Vagina (tissue), 2 donors: ENCODE results near the gene USP6NL. TPM values are rescaled to one million over a fixed set of nuclear protein-coding genes. Genes with fewer than 3 reads are reported as not detected.

Source experiments
- DNase-seq, 2 donors: peaks; one replicate each; pipeline ENCODE4 v3.0.0-alpha.2; 2017; ENCODE audit errors: extremely low spot score in 2 of 2
- H3K27ac ChIP-seq: fragments of 200-600 bp; sonication (generic); one replicate; pipeline ENCODE4 v1.5.1; 2019
- H3K27me3 ChIP-seq: fragments of 200-600 bp; sonication (generic); one replicate; pipeline ENCODE4 v1.5.1; 2019
- H3K36me3 ChIP-seq, 2 donors: fragments of 200-600 bp; sonication (generic); one replicate each; pipeline ENCODE4 v1.5.1; 2017 to 2019
- H3K4me1 ChIP-seq: fragments of 200-600 bp; sonication (generic); one replicate; pipeline ENCODE4 v1.5.1; 2019
- H3K4me3 ChIP-seq, 2 donors: fragments of 200-600 bp; sonication (generic); 1 replicate in 1 of 2; 2 replicates in 1 of 2; pipeline ENCODE4 v1.5.1; 2016 to 2019
- H3K9me3 ChIP-seq: fragments of 200-600 bp; sonication (generic); one replicate; pipeline ENCODE4 v1.5.1; 2019
- POLR2A ChIP-seq, 2 donors: fragments of 450-650 bp; IDR thresholded peaks; one replicate each; pipeline ENCODE4 v1.6.1; 2017; ENCODE audit warnings: antibody characterized with exemption in 2 of 2, mild to moderate bottlenecking in 2 of 2, moderate library complexity in 2 of 2
- POLR2AphosphoS5 ChIP-seq, 2 donors: sonication (generic); formaldehyde crosslinking; IDR thresholded peaks; one replicate each; pipeline ENCODE4 v1.9.0; 2017; ENCODE audit warnings: antibody characterized with exemption in 2 of 2, mild to moderate bottlenecking in 2 of 2, low read depth in 1 of 2; ENCODE audit not compliant: insufficient read depth in 1 of 2
- intact Hi-C: fragments of 100-400 bp; cut with DNase I; formaldehyde crosslinking; loops from one replicate; pipeline ENCODE4 v1.15.1; 2023
- total RNA-seq: library from RNA; depleted of rRNA; stranded (reverse); fragments of >200 nt; gene quantifications from one replicate; pipeline ENCODE4 v1.2.3, GENCODE V29; 2016
- TF ChIP-seq, protein P1 (sequence below), 3 experiments: fragments of 450-650 bp in 2 of 3; fragments of 200-600 bp in 1 of 3; sonication (generic) in 1 of 3; IDR thresholded peaks; one replicate each; pipeline ENCODE4 v1.5.1; 2017 to 2019; ENCODE audit warnings: antibody characterized with exemption in 3 of 3, mild to moderate bottlenecking in 2 of 3, moderate library complexity in 2 of 3

The USP6NL gene
- total RNA-seq, 1 donor from 2014 or later: 23.3 TPM

DNA sequence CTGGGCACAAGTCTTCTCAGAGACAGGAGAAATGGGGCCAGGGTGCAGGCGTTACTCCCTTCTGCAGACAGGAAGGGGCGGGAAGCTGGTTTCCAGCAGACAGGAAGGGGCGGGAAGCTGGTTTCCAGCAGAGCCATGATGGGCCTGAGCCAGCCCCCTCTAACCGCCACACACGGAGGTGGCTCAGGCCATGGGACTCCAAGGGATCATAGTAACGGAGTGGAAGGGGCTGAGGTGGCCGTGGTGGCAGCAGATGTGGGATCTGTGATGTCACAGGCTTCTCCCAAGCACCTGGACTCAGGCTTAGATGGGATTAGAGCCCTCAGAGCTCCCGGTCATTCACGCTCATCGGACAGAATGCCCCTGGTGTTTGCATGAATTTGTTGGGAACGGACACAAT lies 177.8 kb downstream of the USP6NL start:
- Histone ChIP-seq H3K9me3 (no peaks in the 10 kb centered on the region), H3K36me3 (no peaks in the 10 kb centered on the region), H3K4me1 (peaks cover 5% of the 10 kb centered on the region), H3K27me3 (no peaks in the 10 kb centered on the region), H3K4me3 (no peak overlapping the region), H3K27ac (no peak overlapping the region)
- TF ChIP-seq POLR2A (IDR thresholded peaks at IDR 0.05) (no peak), POLR2AphosphoS5 (IDR thresholded peaks at IDR 0.05; ENCODE audit: insufficient read depth in 1 of 2, low read depth in 1 of 2) (no peak)
- TF ChIP-seq, protein P1, sequence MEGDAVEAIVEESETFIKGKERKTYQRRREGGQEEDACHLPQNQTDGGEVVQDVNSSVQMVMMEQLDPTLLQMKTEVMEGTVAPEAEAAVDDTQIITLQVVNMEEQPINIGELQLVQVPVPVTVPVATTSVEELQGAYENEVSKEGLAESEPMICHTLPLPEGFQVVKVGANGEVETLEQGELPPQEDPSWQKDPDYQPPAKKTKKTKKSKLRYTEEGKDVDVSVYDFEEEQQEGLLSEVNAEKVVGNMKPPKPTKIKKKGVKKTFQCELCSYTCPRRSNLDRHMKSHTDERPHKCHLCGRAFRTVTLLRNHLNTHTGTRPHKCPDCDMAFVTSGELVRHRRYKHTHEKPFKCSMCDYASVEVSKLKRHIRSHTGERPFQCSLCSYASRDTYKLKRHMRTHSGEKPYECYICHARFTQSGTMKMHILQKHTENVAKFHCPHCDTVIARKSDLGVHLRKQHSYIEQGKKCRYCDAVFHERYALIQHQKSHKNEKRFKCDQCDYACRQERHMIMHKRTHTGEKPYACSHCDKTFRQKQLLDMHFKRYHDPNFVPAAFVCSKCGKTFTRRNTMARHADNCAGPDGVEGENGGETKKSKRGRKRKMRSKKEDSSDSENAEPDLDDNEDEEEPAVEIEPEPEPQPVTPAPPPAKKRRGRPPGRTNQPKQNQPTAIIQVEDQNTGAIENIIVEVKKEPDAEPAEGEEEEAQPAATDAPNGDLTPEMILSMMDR (IDR thresholded peaks at IDR 0.05): no peak
- intact Hi-C loops: no loop called here
- no peak for DNase-seq

DNA sequence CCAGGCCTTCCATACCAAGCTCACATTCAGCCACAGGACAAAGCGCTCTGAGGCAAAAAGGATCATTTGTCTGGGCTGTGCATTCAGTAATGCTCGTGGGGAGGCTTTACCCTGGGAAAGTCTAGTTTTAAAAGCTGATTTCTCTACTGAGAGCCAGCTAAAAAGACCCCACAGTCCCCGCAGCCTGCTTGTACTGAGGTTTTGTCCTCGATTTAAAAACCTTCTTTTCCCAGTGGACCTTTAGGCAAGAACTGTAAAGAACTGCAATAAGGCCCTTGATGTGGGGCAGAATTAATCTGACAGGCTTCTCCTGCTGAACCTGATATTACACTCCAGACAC lies 180.3 kb downstream of the USP6NL start:
- no peaks in the 10 kb centered on the region for H3K9me3 ChIP-seq
- H3K4me1 ChIP-seq: peaks cover 5% of the 10 kb centered on the region
- no peak overlapping the region for H3K27ac ChIP-seq
- DNase-seq: no peak
- no peak overlapping the region for H3K4me3 ChIP-seq
- H3K27me3 ChIP-seq: no peaks in the 10 kb centered on the region
- TF ChIP-seq, protein P1 (IDR thresholded peaks at IDR 0.05): no peak
- TF ChIP-seq POLR2A (IDR thresholded peaks at IDR 0.05): no peak
- TF ChIP-seq POLR2AphosphoS5 (IDR thresholded peaks at IDR 0.05; ENCODE audit: insufficient read depth in 1 of 2, low read depth in 1 of 2): no peak
- intact Hi-C loops: no loop called here
- H3K36me3 ChIP-seq: no peaks in the 10 kb centered on the region

DNA sequence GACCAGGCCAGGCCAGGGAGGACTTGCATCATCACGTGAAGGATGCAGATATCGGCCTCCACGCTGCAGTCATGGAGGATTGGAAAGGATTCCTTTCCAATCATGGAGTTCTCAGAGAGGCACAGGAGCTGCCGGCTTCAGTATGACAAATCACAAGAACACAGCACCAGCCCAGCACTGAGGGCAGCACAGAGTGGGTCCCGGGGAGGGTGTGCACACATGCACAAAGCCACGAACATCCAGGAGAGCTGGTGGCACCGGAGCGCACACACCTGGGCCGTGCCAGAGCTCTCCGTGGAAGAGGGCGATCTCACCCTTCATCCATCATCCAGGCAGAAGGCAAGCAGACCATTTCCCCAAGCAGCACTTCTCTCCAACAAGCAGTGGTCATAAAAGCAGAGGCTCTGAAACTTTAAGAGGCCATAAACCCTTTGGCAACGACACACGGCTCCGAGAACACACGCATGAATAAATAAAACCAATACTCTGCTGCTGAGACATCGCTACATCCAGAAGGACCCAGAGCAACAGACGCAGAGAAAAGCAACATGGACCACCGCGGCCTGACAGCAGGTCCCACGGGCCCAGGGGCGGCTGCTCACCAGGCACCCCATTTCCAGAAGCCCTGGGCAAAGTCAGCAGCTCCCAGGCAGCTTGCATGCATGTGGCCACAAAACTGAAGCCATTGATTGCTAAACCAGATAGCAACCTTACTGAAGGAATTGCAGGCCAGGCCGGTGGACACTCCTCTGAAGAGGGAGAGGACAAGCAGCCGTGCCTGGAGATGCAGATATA lies 180.8 kb downstream of the USP6NL start:
- no peaks in the 10 kb centered on the region for H3K27me3 ChIP-seq
- TF ChIP-seq, protein P1 (IDR thresholded peaks at IDR 0.05): no peak
- TF ChIP-seq POLR2AphosphoS5 (IDR thresholded peaks at IDR 0.05; ENCODE audit: insufficient read depth in 1 of 2, low read depth in 1 of 2) (no peak), POLR2A (IDR thresholded peaks at IDR 0.05) (no peak)
- H3K9me3 ChIP-seq: no peaks in the 10 kb centered on the region
- DNase-seq: no peak
- intact Hi-C loops: no loop called here
- no peak overlapping the region for H3K4me3 ChIP-seq
- no peak overlapping the region for H3K27ac ChIP-seq
- H3K4me1 ChIP-seq: peaks cover 5% of the 10 kb centered on the region
- no peaks in the 10 kb centered on the region for H3K36me3 ChIP-seq

GRCh38 chr10:11429439-11430052 lies 181.9 kb downstream of the USP6NL start:
- no peaks in the 10 kb centered on the region for H3K36me3 ChIP-seq
- H3K27me3 ChIP-seq: no peaks in the 10 kb centered on the region
- TF ChIP-seq, protein P1 (IDR thresholded peaks at IDR 0.05): no peak
- TF ChIP-seq POLR2A (IDR thresholded peaks at IDR 0.05) (no peak), POLR2AphosphoS5 (IDR thresholded peaks at IDR 0.05; ENCODE audit: insufficient read depth in 1 of 2, low read depth in 1 of 2) (no peak)
- H3K9me3 ChIP-seq: no peaks in the 10 kb centered on the region
- no peak overlapping the region for H3K27ac ChIP-seq
- no peak for DNase-seq
- peaks cover 5% of the 10 kb centered on the region for H3K4me1 ChIP-seq
- intact Hi-C loops: no loop called here
- no peak overlapping the region for H3K4me3 ChIP-seq

DNA sequence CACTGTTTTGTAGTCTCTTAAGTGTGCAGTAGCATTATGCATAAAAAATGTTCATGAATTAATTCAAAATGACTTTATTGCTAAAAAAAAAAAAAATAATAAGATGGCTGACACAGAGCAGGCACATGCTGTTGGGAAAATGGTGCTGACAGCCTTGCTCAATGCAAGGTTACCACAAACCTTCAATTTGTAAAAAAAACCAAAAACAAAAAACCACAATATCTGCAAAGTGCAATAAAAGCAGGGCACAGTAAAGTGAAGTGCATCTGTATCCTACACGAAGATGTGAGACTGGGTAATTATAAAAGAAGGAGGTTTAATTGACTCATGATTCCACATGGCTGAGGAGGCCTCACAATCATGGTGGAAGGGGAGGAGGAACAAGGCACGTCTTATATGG lies 185.8 kb downstream of the USP6NL start:
- H3K27me3 ChIP-seq: no peaks in the 10 kb centered on the region
- no peaks in the 10 kb centered on the region for H3K9me3 ChIP-seq
- peaks cover under 1% of the 10 kb centered on the region for H3K4me1 ChIP-seq
- no peak for DNase-seq
- intact Hi-C loops: no loop called here
- no peaks in the 10 kb centered on the region for H3K36me3 ChIP-seq
- no peak overlapping the region for H3K4me3 ChIP-seq
- H3K27ac ChIP-seq: no peak overlapping the region
- TF ChIP-seq, protein P1 (IDR thresholded peaks at IDR 0.05): no peak
- no peak for TF ChIP-seq POLR2AphosphoS5 (IDR thresholded peaks at IDR 0.05; ENCODE audit: insufficient read depth in 1 of 2, low read depth in 1 of 2)
- TF ChIP-seq POLR2A (IDR thresholded peaks at IDR 0.05): no peak
